GM18909 (cell line): Measurements from ENCODE around the gene NR6A1.

Experiments
- ATAC-seq: cut with Tn5 transposase; IDR thresholded peaks from one replicate; pipeline ENCODE4 v1.9.1; 2021; ENCODE audit warnings: mild to moderate bottlenecking; ENCODE audit not compliant: unreplicated experiment, poor library complexity

Gene NR6A1

GRCh38 chr9:124797343-124798103, 26.4 kb upstream of the NR6A1 start:
- no peak for ATAC-seq

GRCh38 chr9:124795881-124796431, 24.8 kb upstream of the NR6A1 start:
- ATAC-seq = no peak

GRCh38 chr9:124794902-124795491, 23.9 kb upstream of the NR6A1 start:
- no peak for ATAC-seq

- ATAC-seq = no peak
Measured at GRCh38 chr9:124793015-124793541, 22.0 kb upstream of the NR6A1 start.

GRCh38 chr9:124792257-124793014, 21.3 kb upstream of the NR6A1 start:
- no peak for ATAC-seq

- no peak for ATAC-seq
Measured at GRCh38 chr9:124790801-124791505, 19.8 kb upstream of the NR6A1 start.

GRCh38 chr9:124790301-124790700, 19.2 kb upstream of the NR6A1 start:
- no peak for ATAC-seq

- no peak for ATAC-seq
Measured at GRCh38 chr9:124789531-124789930, 18.4 kb upstream of the NR6A1 start.

GRCh38 chr9:124788542-124789217, 17.6 kb upstream of the NR6A1 start:
- no peak for ATAC-seq

GRCh38 chr9:124786881-124787573, 15.9 kb upstream of the NR6A1 start:
- no peak for ATAC-seq

GRCh38 chr9:124784509-124784908, 13.4 kb upstream of the NR6A1 start:
- no peak for ATAC-seq

- no peak for ATAC-seq
Measured at GRCh38 chr9:124783830-124784229, 12.7 kb upstream of the NR6A1 start.

- no peak for ATAC-seq
Measured at GRCh38 chr9:124782661-124783574, 11.8 kb upstream of the NR6A1 start.

- ATAC-seq = no peak
Measured at GRCh38 chr9:124781967-124782660, 11.0 kb upstream of the NR6A1 start.

GRCh38 chr9:124780757-124781151, 9.6 kb upstream of the NR6A1 start:
- ATAC-seq = no peak

GRCh38 chr9:124780060-124780756, 9.1 kb upstream of the NR6A1 start:
- ATAC-seq = no peak
